Liver (tissue), 9 donors: ENCODE results near the gene ARHGEF7. TPM values are rescaled to one million over a fixed set of nuclear protein-coding genes. Genes with fewer than 3 reads are reported as not detected.

Experiments used
- DNase-seq: peaks from one replicate; pipeline ENCODE4 v3.0.0-alpha.2; 2017; ENCODE audit warnings: low spot score
- H3K27ac ChIP-seq, 2 donors: one replicate each; pipeline ENCODE4 v1.7.0; 2013; ENCODE audit warnings: inconsistent platforms in 2 of 2, low read length in 2 of 2, control low read depth in 1 of 2, low read depth in 1 of 2, mild to moderate bottlenecking in 1 of 2
- H3K27me3 ChIP-seq, 4 donors: one replicate each; pipeline versions ENCODE4 v1.6.1 to v1.7.0; 2013; ENCODE audit warnings: low read length in 3 of 4, inconsistent platforms in 1 of 4, mild to moderate bottlenecking in 1 of 4, moderate library complexity in 1 of 4; ENCODE audit not compliant: control insufficient read depth in 4 of 4, insufficient read depth in 4 of 4
- H3K36me3 ChIP-seq, 4 donors: one replicate each; pipeline versions ENCODE4 v1.6.1 to v1.7.0; 2013; ENCODE audit warnings: low read length in 3 of 4, mild to moderate bottlenecking in 3 of 4, low read depth in 1 of 4, moderate library complexity in 1 of 4; ENCODE audit not compliant: control insufficient read depth in 4 of 4, insufficient read depth in 3 of 4
- H3K4me1 ChIP-seq, 4 donors: one replicate each; pipeline versions ENCODE4 v1.6.1 to v1.7.0; 2013; ENCODE audit warnings: low read length in 3 of 4, mild to moderate bottlenecking in 3 of 4, moderate library complexity in 1 of 4; ENCODE audit not compliant: control insufficient read depth in 4 of 4, insufficient read depth in 4 of 4
- H3K4me3 ChIP-seq, 3 donors: one replicate each; pipeline versions ENCODE4 v1.6.1 to v1.7.0; 2013; ENCODE audit warnings: low read length in 3 of 3, control low read depth in 1 of 3, low read depth in 1 of 3, mild to moderate bottlenecking in 1 of 3
- H3K9ac ChIP-seq, 2 donors: one replicate each; pipeline ENCODE4 v1.7.0; 2013; ENCODE audit warnings: low read length in 2 of 2, mild to moderate bottlenecking in 2 of 2, moderate library complexity in 2 of 2, control low read depth in 1 of 2, low read depth in 1 of 2
- H3K9me3 ChIP-seq, 4 donors: one replicate each; pipeline versions ENCODE4 v1.6.1 to v1.7.0; 2013; ENCODE audit warnings: low read length in 3 of 4; ENCODE audit not compliant: control insufficient read depth in 4 of 4
- ATF3 ChIP-seq: IDR thresholded peaks from 2 replicates; pipeline ENCODE4 v1.6.1; 2016; ENCODE audit warnings: antibody characterized with exemption
- CTCF ChIP-seq: fragments of 150-350 bp; IDR thresholded peaks from 2 replicates; pipeline ENCODE4 v1.5.1; 2017; ENCODE audit warnings: improper control_type of control experiment, low read depth, low read length; ENCODE audit not compliant: missing input control
- EGR1 ChIP-seq, 2 donors: IDR thresholded peaks; 2 replicates each; pipeline ENCODE4 v1.6.1; 2016 to 2018; ENCODE audit warnings: antibody characterized with exemption in 2 of 2, low read depth in 2 of 2
- FOXA1 ChIP-seq: IDR thresholded peaks from 2 replicates; pipeline ENCODE4 v1.6.1; 2016; ENCODE audit warnings: antibody characterized with exemption
- FOXA2 ChIP-seq: IDR thresholded peaks from 2 replicates; pipeline ENCODE4 v1.6.1; 2016; ENCODE audit warnings: antibody characterized with exemption
- GABPA ChIP-seq, 2 donors: IDR thresholded peaks in 1 of 2; conservative IDR thresholded peaks in 1 of 2; 2 replicates each; pipeline ENCODE4 v1.6.1; 2016; ENCODE audit warnings: antibody characterized with exemption in 2 of 2, mild to moderate bottlenecking in 1 of 2, moderate library complexity in 1 of 2
- HNF4G ChIP-seq: IDR thresholded peaks from 2 replicates; pipeline ENCODE4 v1.6.1; 2016; ENCODE audit warnings: antibody characterized with exemption
- JUND ChIP-seq, 2 donors: IDR thresholded peaks; 2 replicates each; pipeline ENCODE4 v1.6.1; 2016; ENCODE audit warnings: antibody characterized with exemption in 2 of 2
- MAX ChIP-seq: IDR thresholded peaks from 2 replicates; pipeline ENCODE4 v1.6.1; 2016; ENCODE audit warnings: antibody characterized with exemption
- RAD21 ChIP-seq, 2 donors: IDR thresholded peaks; 2 replicates each; pipeline ENCODE4 v1.6.1; 2016; ENCODE audit warnings: antibody characterized with exemption in 2 of 2, mild to moderate bottlenecking in 2 of 2
- REST ChIP-seq: IDR thresholded peaks from 2 replicates; pipeline ENCODE4 v1.6.1; 2016; ENCODE audit warnings: antibody characterized with exemption, mild to moderate bottlenecking
- RXRA ChIP-seq, 2 donors: IDR thresholded peaks; 2 replicates each; pipeline ENCODE4 v1.6.1; 2017 to 2018; ENCODE audit warnings: antibody characterized with exemption in 2 of 2, mild to moderate bottlenecking in 1 of 2
- SP1 ChIP-seq: IDR thresholded peaks from 2 replicates; pipeline ENCODE4 v1.6.1; 2018; ENCODE audit warnings: antibody characterized with exemption, mild to moderate bottlenecking
- ZBTB33 ChIP-seq: IDR thresholded peaks from 2 replicates; pipeline ENCODE4 v1.6.1; 2016; ENCODE audit warnings: antibody characterized with exemption
- WGBS: extraction: QIAGEN DNeasy Blood & Tissue Kit; methylation state at CpG from one replicate; pipeline ENCODE4 v1.1.7; 2013; 5-methylcytosine and 5-hydroxymethylcytosine counted together
- polyA plus RNA-seq, 2 donors: library from polyadenylated mRNA; stranded (reverse) in 1 of 2; unstranded in 1 of 2; fragments of 200-250 nt in 1 of 2; fragments of >200 nt in 1 of 2; fragmentation: Nextera tagmentation in 1 of 2; extraction: Ambion mirVana in 1 of 2; gene quantifications; one replicate each; pipeline versions ENCODE4 v1.2.1 to v1.2.3, GENCODE V29; 2013 to 2015
- total RNA-seq, 2 donors: library from RNA; depleted of rRNA; stranded (reverse); fragments of >200 nt; gene quantifications; one replicate each; pipeline ENCODE4 v1.2.3, GENCODE V29; 2014
- donor health status: healthy.
- donor health status: healthy.
- donor health status: healthy.
- donor health status: healthy.
- donor health status: healthy.

The ARHGEF7 gene
- total and polyA plus RNA-seq, 4 donors, result 10.3 to 37.5 (median 20.1) TPM

GRCh38 chr13:111313911-111314425, 198.9 kb downstream of the ARHGEF7 start:
- Histone ChIP-seq H3K27ac (no peak overlapping the region), H3K9ac (no peak overlapping the region), H3K36me3 (no peaks in the 10 kb centered on the region), H3K9me3 (peaks cover 0 to 5% (median 1%) of the 10 kb centered on the region in 4 donors), H3K27me3 (no peaks in the 10 kb centered on the region), H3K4me3 (no peak overlapping the region), H3K4me1 (no peaks in the 10 kb centered on the region)
- WGBS, result 89% methylated on average over 14 of the region's 14 CpGs
- no peak for TF ChIP-seq GABPA (IDR thresholded peaks at IDR 0.05 in 1 of 2, conservative IDR thresholded peaks at IDR 0.05 in 1 of 2)
- TF ChIP-seq ZBTB33, result no peak
- no peak for TF ChIP-seq CTCF
- no peak for TF ChIP-seq FOXA1
- TF ChIP-seq MAX, result no peak
- TF ChIP-seq SP1, result no peak
- TF ChIP-seq HNF4G, result no peak
- TF ChIP-seq RAD21 (IDR thresholded peaks at IDR 0.05), result no peak
- no peak for DNase-seq

- no peak overlapping the region for H3K4me3 ChIP-seq
- DNase-seq, result no peak
- WGBS, result 87% methylated on average over 6 of the region's 6 CpGs
- H3K27me3 ChIP-seq, result no peaks in the 10 kb centered on the region
- H3K27ac ChIP-seq, result no peak overlapping the region
- H3K36me3 ChIP-seq, result no peaks in the 10 kb centered on the region
- H3K9ac ChIP-seq, result no peak overlapping the region
- peaks cover 0 to 5% (median 1%) of the 10 kb centered on the region in 4 donors for H3K9me3 ChIP-seq
- no peaks in the 10 kb centered on the region for H3K4me1 ChIP-seq
- TF ChIP-seq ZBTB33 (no peak), REST (no peak), FOXA2 (no peak), EGR1 (IDR thresholded peaks at IDR 0.05; ENCODE audit: low read depth in 2 of 2) (no peak), CTCF (no peak), MAX (no peak), RXRA (IDR thresholded peaks at IDR 0.05) (no peak), ATF3 (no peak), JUND (IDR thresholded peaks at IDR 0.05) (no peak), GABPA (IDR thresholded peaks at IDR 0.05 in 1 of 2, conservative IDR thresholded peaks at IDR 0.05 in 1 of 2) (no peak)
These were observed 199.7 kb downstream of the ARHGEF7 start for GRCh38 chr13:111314852-111315251.
